HUES48 (cell line): Measurements from ENCODE around the gene TSC22D4.

Source experiments
- H3K27ac ChIP-seq: one replicate; pipeline ENCODE4 v1.7.0; 2013; ENCODE audit warnings: low read depth, low read length, inconsistent platforms
- H3K27me3 ChIP-seq: 2 replicates; pipeline ENCODE4 v1.6.1; 2013; ENCODE audit warnings: mild to moderate bottlenecking, low read length; ENCODE audit not compliant: control insufficient read depth, insufficient read depth
- H3K36me3 ChIP-seq: 2 replicates; pipeline ENCODE4 v1.6.1; 2013; ENCODE audit warnings: low read length; ENCODE audit not compliant: control insufficient read depth, insufficient read depth
- H3K4me1 ChIP-seq: 2 replicates; pipeline ENCODE4 v1.6.1; 2013; ENCODE audit warnings: mild to moderate bottlenecking, low read length; ENCODE audit not compliant: control insufficient read depth, insufficient read depth
- H3K4me3 ChIP-seq: 2 replicates; pipeline ENCODE4 v1.5.1; 2013; ENCODE audit warnings: mild to moderate bottlenecking, low read depth, low read length
- H3K9ac ChIP-seq: 2 replicates; pipeline ENCODE4 v1.6.1; 2013; ENCODE audit warnings: mild to moderate bottlenecking, low read depth, low read length, moderate library complexity
- H3K9me3 ChIP-seq: 2 replicates; pipeline ENCODE4 v1.6.1; 2013; ENCODE audit warnings: low read length; ENCODE audit not compliant: control insufficient read depth, insufficient read depth

TSC22D4 gene

GRCh38 chr7:100438172-100438571 is 40.8 kb downstream of the TSC22D4 start:
- no peak overlapping the region for H3K9ac ChIP-seq

GRCh38 chr7:100437150-100438100 is 41.6 kb downstream of the TSC22D4 start:
- Histone ChIP-seq H3K27ac (no peak overlapping the region), H3K4me3 (no peak overlapping the region), H3K36me3 (peaks cover 25% of the 10 kb centered on the region), H3K9me3 (no peaks in the 10 kb centered on the region), H3K9ac (no peak overlapping the region), H3K27me3 (no peaks in the 10 kb centered on the region), H3K4me1 (no peaks in the 10 kb centered on the region)

More at GRCh38 chr7:100438172-100438571, 40.8 kb downstream of the TSC22D4 start:
- H3K4me1 ChIP-seq: no peaks in the 10 kb centered on the region
- H3K27ac ChIP-seq: no peak overlapping the region
- no peak overlapping the region for H3K4me3 ChIP-seq
- no peaks in the 10 kb centered on the region for H3K27me3 ChIP-seq
- no peaks in the 10 kb centered on the region for H3K9me3 ChIP-seq
- H3K36me3 ChIP-seq: peaks cover 18% of the 10 kb centered on the region

GRCh38 chr7:100435401-100436304 is 43.4 kb downstream of the TSC22D4 start:
- peak overlapping the region; percentile 85 for H3K4me3 ChIP-seq
- no peaks in the 10 kb centered on the region for H3K9me3 ChIP-seq
- peak overlapping the region; percentile 90 for H3K9ac ChIP-seq
- H3K36me3 ChIP-seq: peaks cover 42% of the 10 kb centered on the region
- H3K27ac ChIP-seq: peak overlapping the region; percentile 94
- no peaks in the 10 kb centered on the region for H3K27me3 ChIP-seq
- peaks cover 11% of the 10 kb centered on the region for H3K4me1 ChIP-seq

- Histone ChIP-seq H3K9me3 (no peaks in the 10 kb centered on the region), H3K27ac (peak overlapping the region; percentile 94), H3K9ac (no peak overlapping the region), H3K36me3 (peaks cover 42% of the 10 kb centered on the region), H3K4me1 (peaks cover 14% of the 10 kb centered on the region), H3K4me3 (peak overlapping the region; percentile 85), H3K27me3 (no peaks in the 10 kb centered on the region)
Observed at GRCh38 chr7:100434297-100435144, 44.5 kb downstream of the TSC22D4 start.

GRCh38 chr7:100433592-100434296 is 45.3 kb downstream of the TSC22D4 start:
- Histone ChIP-seq H3K9me3 (no peaks in the 10 kb centered on the region), H3K27ac (peak overlapping the region; percentile 26), H3K9ac (no peak overlapping the region), H3K4me3 (no peak overlapping the region), H3K36me3 (peaks cover 42% of the 10 kb centered on the region), H3K27me3 (no peaks in the 10 kb centered on the region), H3K4me1 (peaks cover 14% of the 10 kb centered on the region)

GRCh38 chr7:100433276-100433591 is 45.8 kb downstream of the TSC22D4 start:
- Histone ChIP-seq H3K36me3 (peaks cover 42% of the 10 kb centered on the region), H3K4me3 (no peak overlapping the region), H3K27me3 (no peaks in the 10 kb centered on the region), H3K9me3 (no peaks in the 10 kb centered on the region), H3K9ac (no peak overlapping the region), H3K27ac (no peak overlapping the region), H3K4me1 (peaks cover 14% of the 10 kb centered on the region)

- H3K27ac ChIP-seq: no peak overlapping the region
- no peak overlapping the region for H3K9ac ChIP-seq
- peaks cover 14% of the 10 kb centered on the region for H3K4me1 ChIP-seq
- H3K36me3 ChIP-seq: peaks cover 42% of the 10 kb centered on the region
- H3K9me3 ChIP-seq: no peaks in the 10 kb centered on the region
- peaks cover 3% of the 10 kb centered on the region; the same call in 1 of the 2 replicates for H3K27me3 ChIP-seq
- no peak overlapping the region for H3K4me3 ChIP-seq
Observed at GRCh38 chr7:100432621-100433275, 46.3 kb downstream of the TSC22D4 start.

GRCh38 chr7:100432053-100432452 is 47.0 kb downstream of the TSC22D4 start:
- H3K4me1 ChIP-seq: peaks cover 14% of the 10 kb centered on the region

GRCh38 chr7:100431286-100431735 is 47.7 kb downstream of the TSC22D4 start:
- H3K36me3 ChIP-seq: peaks cover 42% of the 10 kb centered on the region
- peaks cover 14% of the 10 kb centered on the region for H3K4me1 ChIP-seq
- no peak overlapping the region for H3K9ac ChIP-seq
- H3K4me3 ChIP-seq: no peak overlapping the region
- no peaks in the 10 kb centered on the region for H3K9me3 ChIP-seq
- H3K27me3 ChIP-seq: peaks cover 7% of the 10 kb centered on the region
- peak overlapping the region; percentile 100 for H3K27ac ChIP-seq

More at GRCh38 chr7:100432053-100432452, 47.0 kb downstream of the TSC22D4 start:
- Histone ChIP-seq H3K9me3 (no peaks in the 10 kb centered on the region), H3K4me3 (no peak overlapping the region; the same call in 1 of the 2 replicates), H3K9ac (no peak overlapping the region), H3K27me3 (peaks cover 7% of the 10 kb centered on the region), H3K36me3 (peaks cover 42% of the 10 kb centered on the region), H3K27ac (no peak overlapping the region)
